Ectodermal cell (in vitro differentiated cells): ENCODE data around the gene PPP1R10.
"Not testable (repeated sequence)": the region's sequence is repeated elsewhere in the genome, so short reads cannot be mapped to it uniquely, and the experiment has no call there.

ENCODE experiments used
- H3K27ac ChIP-seq: 2 replicates; pipeline ENCODE4 v1.7.0; 2013; ENCODE audit warnings: mild to moderate bottlenecking, low read depth, low read length; ENCODE audit not compliant: insufficient read depth, poor library complexity, severe bottlenecking
- H3K27me3 ChIP-seq: 2 replicates; pipeline ENCODE4 v1.7.0; 2013; ENCODE audit warnings: mild to moderate bottlenecking, low read length; ENCODE audit not compliant: insufficient read depth, control insufficient read depth, poor library complexity, severe bottlenecking
- H3K36me3 ChIP-seq: one replicate; pipeline ENCODE4 v1.7.0; 2013; ENCODE audit warnings: low read length; ENCODE audit not compliant: control insufficient read depth, insufficient read depth
- H3K4me1 ChIP-seq: one replicate; pipeline ENCODE4 v1.7.0; 2013; ENCODE audit warnings: low read length; ENCODE audit not compliant: control insufficient read depth, insufficient read depth
- H3K4me3 ChIP-seq: 2 replicates; pipeline ENCODE4 v1.7.0; 2013; ENCODE audit warnings: low read depth, low read length, control low read depth; ENCODE audit not compliant: insufficient read depth
- H3K9me3 ChIP-seq: 2 replicates; pipeline ENCODE4 v1.7.0; 2013; ENCODE audit warnings: mild to moderate bottlenecking, low read length, moderate library complexity; ENCODE audit not compliant: control insufficient read depth
- WGBS, 2 experiments: methylation state at CpG; one replicate each; pipeline ENCODE4 v1.1.7; 2013; ENCODE audit warnings: missing lambda C conversion rate in 2 of 2; 5-methylcytosine and 5-hydroxymethylcytosine counted together

The PPP1R10 gene

DNA sequence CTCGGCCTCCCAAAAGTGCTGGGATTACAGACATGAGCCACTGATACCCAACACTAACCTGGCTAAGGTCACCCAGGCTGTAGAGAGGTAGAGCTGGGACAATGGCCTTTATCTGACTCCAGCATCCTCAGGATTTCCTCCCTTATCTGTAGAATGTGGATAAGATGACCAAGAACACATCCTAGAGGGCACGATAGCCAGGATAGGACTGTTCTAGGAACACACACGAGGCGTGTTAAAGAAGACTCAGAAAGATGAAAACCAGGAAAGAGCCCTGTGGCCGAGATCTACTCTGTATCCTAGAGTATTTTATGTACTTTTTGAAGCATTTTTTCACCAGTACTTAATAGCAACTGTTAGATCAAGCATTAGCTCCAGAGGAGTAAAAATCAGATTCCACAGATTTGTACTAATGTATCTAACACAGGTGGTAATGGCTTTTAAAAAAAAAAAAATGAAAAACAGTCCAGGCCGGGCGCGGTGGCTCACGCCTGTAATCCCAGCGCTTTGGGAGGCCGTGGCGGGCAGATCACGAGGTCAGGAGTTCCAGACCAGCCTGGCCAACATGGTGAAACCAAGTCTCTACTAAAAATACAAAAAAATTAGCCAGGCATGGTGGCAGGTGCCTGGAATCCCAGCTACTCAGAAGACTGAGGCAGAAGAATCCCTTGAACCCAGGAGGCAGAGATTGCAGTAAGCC is 17.3 kb downstream of the PPP1R10 start:
- H3K36me3 ChIP-seq, result peaks cover 45% of the 10 kb centered on the region
- 95% methylated on average over 13 of the region's 13 CpGs for WGBS, 2 experiments
- no peaks in the 10 kb centered on the region for H3K27me3 ChIP-seq
- peak overlapping the region; percentile 1 for H3K27ac ChIP-seq
- H3K4me1 ChIP-seq, result no peaks in the 10 kb centered on the region
- no peak overlapping the region for H3K4me3 ChIP-seq
- H3K9me3 ChIP-seq, result no peaks in the 10 kb centered on the region

DNA sequence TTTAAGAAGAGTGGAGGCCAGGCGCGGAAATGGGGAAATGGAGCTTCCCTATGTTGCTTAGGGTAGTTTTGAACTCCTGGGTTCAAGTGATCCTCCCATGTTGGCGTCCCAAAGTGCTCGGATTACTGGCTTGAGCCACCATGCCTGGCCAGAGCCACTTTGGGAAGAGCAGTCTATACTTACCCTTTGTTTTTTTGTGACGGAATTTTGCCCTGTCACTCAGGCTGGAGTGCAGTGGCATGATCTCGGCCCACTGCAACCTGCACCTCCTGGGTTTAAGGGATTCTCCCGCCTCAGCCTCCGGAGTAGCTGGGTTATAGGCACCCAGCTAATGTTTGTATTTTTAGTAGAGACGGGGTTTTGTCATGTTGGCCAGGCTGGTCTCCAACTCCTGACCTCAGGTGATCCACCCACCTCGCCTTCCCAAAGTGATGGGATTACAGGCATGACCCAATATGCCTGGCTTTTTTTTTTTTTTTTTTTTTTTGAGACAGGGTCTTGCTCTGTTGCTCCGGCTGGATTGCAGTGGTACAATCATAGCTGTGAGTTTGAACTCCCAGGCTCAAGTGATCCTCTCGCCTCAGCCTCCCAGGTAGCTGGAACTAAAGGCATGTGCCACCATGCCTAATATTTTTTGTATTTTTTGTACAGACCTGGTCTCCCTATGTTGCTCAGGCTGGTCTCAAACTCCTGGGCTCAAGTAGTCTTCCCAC is 18.0 kb downstream of the PPP1R10 start:
- Histone ChIP-seq H3K27me3 (no peaks in the 10 kb centered on the region), H3K36me3 (peaks cover 44% of the 10 kb centered on the region), H3K9me3 (no peaks in the 10 kb centered on the region), H3K4me3 (no peak overlapping the region), H3K27ac (no peak overlapping the region), H3K4me1 (no peaks in the 10 kb centered on the region)
- WGBS, 2 experiments, result 89 to 91% methylated on average over 12 of the region's 12 CpGs

DNA sequence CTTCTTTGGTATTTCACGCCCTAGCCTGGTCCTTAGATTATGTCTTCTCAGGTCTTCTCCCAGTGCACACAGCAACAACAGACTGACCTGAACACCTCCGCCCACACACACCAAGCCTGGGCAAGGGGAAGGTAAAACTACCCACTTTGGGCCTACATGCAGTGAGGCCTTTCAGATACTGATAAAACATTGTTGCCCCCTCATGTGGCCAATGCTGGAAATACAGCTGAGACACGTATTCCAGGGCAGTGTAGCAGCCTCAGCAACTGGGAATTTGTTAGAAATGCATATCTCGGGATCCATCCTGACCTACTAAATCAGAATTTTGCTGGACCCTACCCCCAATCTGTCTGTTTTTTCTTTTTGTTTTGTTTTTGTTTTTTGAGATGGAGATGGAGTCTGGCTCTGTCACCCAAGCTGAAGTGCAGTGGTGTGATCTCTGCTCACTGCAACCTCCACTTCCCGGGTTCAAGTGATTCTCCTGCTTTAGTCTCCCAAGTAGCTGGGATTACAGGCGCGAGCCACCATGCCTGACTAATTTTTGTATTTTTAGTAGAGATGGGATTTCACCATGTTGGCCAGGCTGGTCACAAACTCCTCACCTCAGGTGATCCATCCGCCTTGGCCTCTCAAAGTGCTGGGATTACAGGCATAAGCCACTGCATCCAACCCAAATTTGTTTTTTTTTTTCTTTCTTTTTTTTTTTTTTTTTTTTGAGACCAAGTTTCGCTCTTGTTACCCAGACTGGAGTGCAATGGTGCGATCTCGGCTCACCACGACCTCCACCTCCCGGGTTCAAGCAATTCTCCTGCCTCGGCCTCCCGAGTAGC is 19.5 kb downstream of the PPP1R10 start:
- WGBS, 2 experiments, result 85 to 86% methylated on average over 15 of the region's 15 CpGs
- not testable (repeated sequence) for H3K4me1 ChIP-seq, H3K4me3 ChIP-seq, H3K27ac ChIP-seq, H3K27me3 ChIP-seq, H3K9me3 ChIP-seq
- H3K36me3 ChIP-seq, result peaks cover 29% of the 10 kb centered on the region

DNA sequence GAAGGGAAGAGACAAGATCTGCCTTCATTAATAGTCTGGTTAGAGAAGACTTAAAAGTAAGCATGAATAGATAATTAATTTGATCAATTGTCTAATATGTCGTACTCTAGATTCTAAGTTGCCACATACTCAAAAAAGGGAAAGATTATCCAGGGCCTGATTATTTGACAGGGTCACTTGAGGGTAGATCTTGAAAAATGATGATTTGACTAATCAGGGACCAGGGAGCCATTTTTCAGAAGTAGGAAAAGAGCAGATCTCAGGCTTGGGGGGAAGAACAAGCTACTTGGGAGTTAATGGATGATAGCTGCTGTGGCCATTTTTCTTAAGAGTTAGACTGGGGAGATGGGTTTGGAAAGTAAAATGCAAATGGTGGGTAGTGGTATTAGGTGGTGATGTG is 24.8 kb downstream of the PPP1R10 start:
- no peak overlapping the region for H3K4me3 ChIP-seq
- WGBS, 2 experiments, result 97 to 100% methylated on average over 1 of the region's 1 CpG
- H3K27ac ChIP-seq, result no peak overlapping the region
- no peaks in the 10 kb centered on the region for H3K9me3 ChIP-seq
- H3K4me1 ChIP-seq, result no peaks in the 10 kb centered on the region
- H3K36me3 ChIP-seq, result peaks cover 36% of the 10 kb centered on the region
- no peaks in the 10 kb centered on the region for H3K27me3 ChIP-seq

- Histone ChIP-seq H3K27ac (no peak overlapping the region), H3K9me3 (no peaks in the 10 kb centered on the region), H3K27me3 (no peaks in the 10 kb centered on the region), H3K36me3 (peaks cover 45% of the 10 kb centered on the region), H3K4me3 (no peak overlapping the region), H3K4me1 (no peaks in the 10 kb centered on the region)
- 88 to 100% methylated on average over 1 of the region's 1 CpG for WGBS, 2 experiments
Measured at GRCh38 chr6:30591008-30591407, 26.0 kb downstream of the PPP1R10 start.

DNA sequence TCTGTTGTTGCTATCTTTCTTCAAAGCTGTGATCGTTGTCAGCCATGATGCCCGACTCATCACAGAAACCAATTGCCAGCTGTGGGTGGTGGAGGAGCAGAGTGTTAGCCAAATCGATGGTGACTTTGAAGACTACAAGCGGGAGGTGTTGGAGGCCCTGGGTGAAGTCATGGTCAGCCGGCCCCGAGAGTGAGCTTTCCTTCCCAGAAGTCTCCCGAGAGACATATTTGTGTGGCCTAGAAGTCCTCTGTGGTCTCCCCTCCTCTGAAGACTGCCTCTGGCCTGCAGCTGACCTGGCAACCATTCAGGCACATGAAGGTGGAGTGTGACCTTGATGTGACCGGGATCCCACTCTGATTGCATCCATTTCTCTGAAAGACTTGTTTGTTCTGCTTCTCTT is 26.5 kb downstream of the PPP1R10 start:
- H3K4me1 ChIP-seq, result no peaks in the 10 kb centered on the region
- no peak overlapping the region for H3K4me3 ChIP-seq
- H3K27ac ChIP-seq, result no peak overlapping the region
- no peaks in the 10 kb centered on the region for H3K9me3 ChIP-seq
- H3K27me3 ChIP-seq, result no peaks in the 10 kb centered on the region
- WGBS, 2 experiments, result 96 to 97% methylated on average over 8 of the region's 8 CpGs
- H3K36me3 ChIP-seq, result peaks cover 50% of the 10 kb centered on the region

DNA sequence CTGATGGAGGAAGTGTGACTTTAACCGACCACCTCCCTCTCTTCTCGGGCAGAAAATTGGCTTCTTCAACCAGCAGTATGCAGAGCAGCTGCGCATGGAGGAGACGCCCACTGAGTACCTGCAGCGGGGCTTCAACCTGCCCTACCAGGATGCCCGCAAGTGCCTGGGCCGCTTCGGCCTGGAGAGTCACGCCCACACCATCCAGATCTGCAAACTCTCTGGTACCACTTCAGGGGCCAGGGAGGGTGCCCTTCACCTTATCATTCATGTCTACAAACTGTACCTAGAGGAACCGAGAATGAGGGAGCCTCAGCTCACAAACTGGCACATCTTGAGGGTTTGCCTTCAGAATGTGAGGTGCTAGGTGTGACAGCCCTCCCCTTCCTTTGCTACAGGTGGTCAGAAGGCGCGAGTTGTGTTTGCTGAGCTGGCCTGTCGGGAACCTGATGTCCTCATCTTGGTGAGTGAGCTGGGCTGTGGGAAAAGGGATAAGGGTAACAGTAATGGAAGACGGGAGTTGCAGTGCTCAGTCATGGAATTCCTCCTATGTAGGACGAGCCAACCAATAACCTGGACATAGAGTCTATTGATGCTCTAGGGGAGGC is 27.2 kb downstream of the PPP1R10 start:
- Histone ChIP-seq H3K4me3 (no peak overlapping the region), H3K4me1 (no peaks in the 10 kb centered on the region), H3K27ac (no peak overlapping the region), H3K27me3 (no peaks in the 10 kb centered on the region), H3K36me3 (peaks cover 57% of the 10 kb centered on the region), H3K9me3 (no peaks in the 10 kb centered on the region)
- WGBS, 2 experiments, result 96 to 98% methylated on average over 15 of the region's 15 CpGs

DNA sequence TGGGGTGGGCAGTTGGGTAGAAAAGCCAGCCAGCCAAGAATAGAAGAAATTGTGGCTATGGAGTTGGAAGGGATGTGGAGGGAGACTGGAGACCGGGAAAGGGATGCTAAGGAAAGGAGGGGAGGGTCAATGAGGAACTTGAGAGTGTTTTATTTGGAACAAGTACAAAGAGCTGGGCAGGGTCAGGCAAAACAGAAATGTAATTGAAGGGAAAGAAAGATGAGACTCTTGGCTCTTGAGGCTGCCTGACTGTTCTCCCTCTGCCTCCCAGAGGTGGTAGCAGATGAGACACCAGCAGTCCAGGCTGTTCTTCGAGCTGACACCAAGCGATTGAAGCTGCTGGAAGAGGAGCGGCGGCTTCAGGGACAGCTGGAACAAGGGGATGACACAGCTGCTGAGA is 33.1 kb downstream of the PPP1R10 start:
- H3K27me3 ChIP-seq, result no peaks in the 10 kb centered on the region
- no peak overlapping the region for H3K27ac ChIP-seq
- 95 to 97% methylated on average over 5 of the region's 5 CpGs for WGBS, 2 experiments
- peaks cover 73% of the 10 kb centered on the region for H3K36me3 ChIP-seq
- no peak overlapping the region for H3K4me3 ChIP-seq
- no peaks in the 10 kb centered on the region for H3K4me1 ChIP-seq
- no peaks in the 10 kb centered on the region for H3K9me3 ChIP-seq

GRCh38 chr6:30578051-30578450 is 39.0 kb downstream of the PPP1R10 start:
- Histone ChIP-seq H3K27ac (no peak overlapping the region), H3K4me3 (no peak overlapping the region), H3K4me1 (no peaks in the 10 kb centered on the region), H3K9me3 (no peaks in the 10 kb centered on the region), H3K36me3 (peaks cover 59% of the 10 kb centered on the region), H3K27me3 (no peaks in the 10 kb centered on the region)
- 97% methylated on average over 8 of the region's 8 CpGs for WGBS, 2 experiments

DNA sequence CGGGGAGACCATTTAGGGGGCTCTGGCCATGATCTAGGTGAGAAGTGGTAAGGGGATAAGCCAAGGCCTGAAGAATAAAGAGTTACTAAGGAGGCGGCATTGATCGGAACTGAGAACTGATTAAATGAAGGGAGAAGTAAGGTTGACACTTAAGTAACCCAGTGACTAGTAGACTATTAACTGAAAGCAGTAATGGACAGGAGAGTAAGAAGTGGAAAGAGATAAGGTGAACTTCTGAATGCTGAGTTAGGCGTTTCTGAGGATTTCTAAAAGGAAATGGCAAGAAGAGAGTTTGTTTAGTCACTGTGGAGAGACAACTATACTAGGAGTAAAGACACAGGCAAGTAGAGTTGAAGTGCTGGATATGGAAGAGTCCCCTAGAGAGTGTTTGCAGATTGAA is 43.9 kb downstream of the PPP1R10 start:
- peaks cover 17% of the 10 kb centered on the region for H3K36me3 ChIP-seq
- no peaks in the 10 kb centered on the region for H3K9me3 ChIP-seq
- H3K4me1 ChIP-seq, result peaks cover 12% of the 10 kb centered on the region
- H3K4me3 ChIP-seq, result no peak overlapping the region
- H3K27me3 ChIP-seq, result peaks cover 13% of the 10 kb centered on the region
- no peak overlapping the region for H3K27ac ChIP-seq
- WGBS, 2 experiments, result 86 to 87% methylated on average over 4 of the region's 4 CpGs
